ENCODE results near the gene MRPL55.

MRPL55 gene

DNA sequence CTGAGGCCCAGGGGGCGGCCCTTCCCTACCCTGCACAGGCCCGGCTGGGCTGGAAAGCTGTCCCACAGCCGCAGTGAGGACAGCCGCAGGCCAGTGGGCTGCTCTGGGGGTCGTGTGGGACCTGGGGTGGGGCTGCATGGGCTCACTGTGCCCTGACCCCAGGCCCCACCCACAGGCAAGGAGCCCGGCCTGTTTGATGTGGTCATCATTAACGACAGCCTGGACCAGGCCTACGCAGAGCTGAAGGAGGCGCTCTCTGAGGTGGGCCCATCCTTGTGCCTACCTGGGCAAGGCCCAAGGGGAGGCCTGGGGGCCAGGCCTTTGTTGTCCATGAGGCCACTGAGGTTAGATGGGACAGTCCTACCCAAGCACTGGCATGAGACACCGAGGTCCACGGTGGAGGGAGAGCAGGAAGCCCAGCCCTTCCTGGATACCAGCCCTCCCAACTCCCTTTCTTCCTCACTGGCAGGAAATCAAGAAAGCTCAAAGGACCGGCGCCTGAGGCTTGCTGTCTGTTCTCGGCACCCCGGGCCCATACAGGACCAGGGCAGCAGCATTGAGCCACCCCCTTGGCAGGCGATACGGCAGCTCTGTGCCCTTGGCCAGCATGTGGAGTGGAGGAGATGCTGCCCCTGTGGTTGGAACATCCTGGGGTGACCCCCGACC, 39.2 kb upstream of the MRPL55 start:
- TF ChIP-seq, protein P1, sequence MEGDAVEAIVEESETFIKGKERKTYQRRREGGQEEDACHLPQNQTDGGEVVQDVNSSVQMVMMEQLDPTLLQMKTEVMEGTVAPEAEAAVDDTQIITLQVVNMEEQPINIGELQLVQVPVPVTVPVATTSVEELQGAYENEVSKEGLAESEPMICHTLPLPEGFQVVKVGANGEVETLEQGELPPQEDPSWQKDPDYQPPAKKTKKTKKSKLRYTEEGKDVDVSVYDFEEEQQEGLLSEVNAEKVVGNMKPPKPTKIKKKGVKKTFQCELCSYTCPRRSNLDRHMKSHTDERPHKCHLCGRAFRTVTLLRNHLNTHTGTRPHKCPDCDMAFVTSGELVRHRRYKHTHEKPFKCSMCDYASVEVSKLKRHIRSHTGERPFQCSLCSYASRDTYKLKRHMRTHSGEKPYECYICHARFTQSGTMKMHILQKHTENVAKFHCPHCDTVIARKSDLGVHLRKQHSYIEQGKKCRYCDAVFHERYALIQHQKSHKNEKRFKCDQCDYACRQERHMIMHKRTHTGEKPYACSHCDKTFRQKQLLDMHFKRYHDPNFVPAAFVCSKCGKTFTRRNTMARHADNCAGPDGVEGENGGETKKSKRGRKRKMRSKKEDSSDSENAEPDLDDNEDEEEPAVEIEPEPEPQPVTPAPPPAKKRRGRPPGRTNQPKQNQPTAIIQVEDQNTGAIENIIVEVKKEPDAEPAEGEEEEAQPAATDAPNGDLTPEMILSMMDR (IDR thresholded peaks at IDR 0.05; ENCODE audit: unreplicated experiment in 3 of 3), result no peak
- H3K27ac Mint-ChIP-seq, result no peak overlapping the region
- no peaks in the 10 kb centered on the region for H3K36me3 Mint-ChIP-seq (ENCODE audit: low read depth)
- H3K4me3 Mint-ChIP-seq, result no peak overlapping the region
- no peaks in the 10 kb centered on the region for H3K27me3 Mint-ChIP-seq (ENCODE audit: low read depth)
- no peaks in the 10 kb centered on the region for H3K9me3 Mint-ChIP-seq
- peaks cover 8% of the 10 kb centered on the region for H3K4me1 Mint-ChIP-seq

- TF ChIP-seq, protein P1 (IDR thresholded peaks at IDR 0.05; ENCODE audit: unreplicated experiment in 3 of 3), result no peak
- no peaks in the 10 kb centered on the region for H3K27me3 Mint-ChIP-seq (ENCODE audit: low read depth)
- H3K36me3 Mint-ChIP-seq (ENCODE audit: low read depth), result no peaks in the 10 kb centered on the region
- peaks cover 13% of the 10 kb centered on the region for H3K4me1 Mint-ChIP-seq
- no peak overlapping the region for H3K27ac Mint-ChIP-seq
- H3K9me3 Mint-ChIP-seq, result no peaks in the 10 kb centered on the region
- no peak overlapping the region for H3K4me3 Mint-ChIP-seq
These were observed 38.7 kb upstream of the MRPL55 start for GRCh38 chr1:228147768-228148167.

DNA sequence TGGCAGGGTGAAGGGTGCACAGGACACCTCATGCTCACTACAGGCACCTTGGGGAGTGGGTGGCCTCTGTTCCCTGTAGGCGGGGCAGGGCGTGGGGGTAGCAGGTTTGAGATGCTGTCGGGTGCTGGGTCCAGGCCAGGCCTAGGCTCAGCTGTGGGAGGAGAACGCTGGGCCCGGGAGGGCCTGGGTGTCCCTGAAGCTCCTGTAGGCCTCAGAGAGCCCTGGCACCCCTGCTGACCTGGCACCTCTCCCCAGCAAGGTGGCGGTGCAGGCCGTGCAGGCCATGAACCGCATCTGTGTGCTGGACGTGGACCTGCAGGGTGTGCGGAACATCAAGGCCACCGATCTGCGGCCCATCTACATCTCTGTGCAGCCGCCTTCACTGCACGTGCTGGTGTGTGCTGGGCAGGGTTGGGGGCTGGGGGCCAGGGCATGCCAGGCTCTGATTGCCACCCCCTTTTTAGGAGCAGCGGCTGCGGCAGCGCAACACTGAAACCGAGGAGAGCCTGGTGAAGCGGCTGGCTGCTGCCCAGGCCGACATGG, 38.1 kb upstream of the MRPL55 start:
- Mint-ChIP-seq H3K27me3 (ENCODE audit: low read depth) (no peaks in the 10 kb centered on the region), H3K4me1 (peaks cover 16% of the 10 kb centered on the region), H3K36me3 (ENCODE audit: low read depth) (no peaks in the 10 kb centered on the region), H3K4me3 (no peak overlapping the region), H3K9me3 (no peaks in the 10 kb centered on the region), H3K27ac (no peak overlapping the region)
- TF ChIP-seq, protein P1 (IDR thresholded peaks at IDR 0.05; ENCODE audit: unreplicated experiment in 3 of 3), result no peak

GRCh38 chr1:228146417-228147150, 37.5 kb upstream of the MRPL55 start:
- Mint-ChIP-seq H3K27ac (no peak overlapping the region), H3K4me3 (no peak overlapping the region), H3K36me3 (ENCODE audit: low read depth) (no peaks in the 10 kb centered on the region), H3K4me1 (peaks cover 17% of the 10 kb centered on the region), H3K27me3 (ENCODE audit: low read depth) (no peaks in the 10 kb centered on the region), H3K9me3 (no peaks in the 10 kb centered on the region)
- TF ChIP-seq, protein P1 (IDR thresholded peaks at IDR 0.05; ENCODE audit: unreplicated experiment in 3 of 3), result no peak

- H3K4me1 Mint-ChIP-seq, result peaks cover 24% of the 10 kb centered on the region
- H3K27ac Mint-ChIP-seq, result no peak overlapping the region
- H3K36me3 Mint-ChIP-seq (ENCODE audit: low read depth), result no peaks in the 10 kb centered on the region
- H3K27me3 Mint-ChIP-seq (ENCODE audit: low read depth), result no peaks in the 10 kb centered on the region
- peak overlapping the region in 1 of 3 experiments; percentile 46 for H3K4me3 Mint-ChIP-seq
- no peaks in the 10 kb centered on the region for H3K9me3 Mint-ChIP-seq
- TF ChIP-seq, protein P1 (IDR thresholded peaks at IDR 0.05; ENCODE audit: unreplicated experiment in 3 of 3), result no peak
These were observed 36.6 kb upstream of the MRPL55 start for GRCh38 chr1:228145463-228146416.

Measured in nephron (organoid).